ENCODE data around the gene DLG5.

DNA sequence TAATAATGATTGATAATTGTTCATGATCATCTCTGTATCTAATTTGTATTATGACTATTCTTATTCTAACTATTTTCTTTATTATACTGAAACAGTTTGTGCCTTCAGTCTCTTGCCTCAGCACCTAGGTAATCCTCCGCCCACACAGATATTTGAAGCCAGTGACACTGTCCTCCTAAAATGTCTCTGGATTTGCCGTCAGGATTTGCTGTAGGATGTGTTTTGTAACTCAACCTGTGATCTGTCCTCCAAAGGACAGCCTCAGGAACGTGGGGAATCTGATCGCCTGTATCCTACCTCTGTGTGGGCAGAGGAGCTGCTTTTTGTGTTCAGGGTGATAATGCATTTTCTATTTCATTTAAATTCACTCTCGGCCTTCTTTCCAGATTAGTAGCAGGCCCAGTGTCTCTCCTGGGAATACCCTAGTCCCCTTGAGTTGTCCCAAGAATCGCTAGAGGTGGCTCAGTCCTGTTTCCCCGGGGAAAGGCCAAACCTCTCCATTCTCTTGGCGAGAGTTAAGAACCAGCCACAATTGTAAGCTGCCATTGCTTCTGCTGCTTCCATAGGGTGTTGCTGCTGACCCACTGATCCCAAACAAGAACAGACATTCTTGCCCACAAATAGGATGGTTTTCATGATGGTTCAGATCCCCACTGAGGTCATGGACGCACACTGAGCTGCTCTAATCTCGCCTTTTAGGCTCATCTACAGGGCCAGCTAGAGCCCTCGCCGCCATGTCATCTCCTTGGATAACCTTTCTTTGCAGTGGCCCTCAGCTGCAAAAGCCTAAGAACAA lies 152.7 kb downstream of the DLG5 start:
- TF ChIP-seq, protein P1, sequence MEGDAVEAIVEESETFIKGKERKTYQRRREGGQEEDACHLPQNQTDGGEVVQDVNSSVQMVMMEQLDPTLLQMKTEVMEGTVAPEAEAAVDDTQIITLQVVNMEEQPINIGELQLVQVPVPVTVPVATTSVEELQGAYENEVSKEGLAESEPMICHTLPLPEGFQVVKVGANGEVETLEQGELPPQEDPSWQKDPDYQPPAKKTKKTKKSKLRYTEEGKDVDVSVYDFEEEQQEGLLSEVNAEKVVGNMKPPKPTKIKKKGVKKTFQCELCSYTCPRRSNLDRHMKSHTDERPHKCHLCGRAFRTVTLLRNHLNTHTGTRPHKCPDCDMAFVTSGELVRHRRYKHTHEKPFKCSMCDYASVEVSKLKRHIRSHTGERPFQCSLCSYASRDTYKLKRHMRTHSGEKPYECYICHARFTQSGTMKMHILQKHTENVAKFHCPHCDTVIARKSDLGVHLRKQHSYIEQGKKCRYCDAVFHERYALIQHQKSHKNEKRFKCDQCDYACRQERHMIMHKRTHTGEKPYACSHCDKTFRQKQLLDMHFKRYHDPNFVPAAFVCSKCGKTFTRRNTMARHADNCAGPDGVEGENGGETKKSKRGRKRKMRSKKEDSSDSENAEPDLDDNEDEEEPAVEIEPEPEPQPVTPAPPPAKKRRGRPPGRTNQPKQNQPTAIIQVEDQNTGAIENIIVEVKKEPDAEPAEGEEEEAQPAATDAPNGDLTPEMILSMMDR (conservative IDR thresholded peaks at IDR 0.05; ENCODE audit: low read length), result no peak
- no peak for TF ChIP-seq EZH2phosphoT487 (IDR thresholded peaks at IDR 0.05; ENCODE audit: borderline replicate concordance)

Data from Loucy (cell line).